ENCODE data around the gene MMP25. TPM values are rescaled to one million over a fixed set of nuclear protein-coding genes. Genes with fewer than 3 reads are reported as not detected.

The MMP25 gene
- total and polyA plus RNA-seq, 10 of the 15 experiments (the other 5 are each of a cell fraction or from before 2014, with no cell fraction given) = 0.03 to 0.36 (median 0.13) TPM; not detected in 1

- TF ChIP-seq, protein P1, sequence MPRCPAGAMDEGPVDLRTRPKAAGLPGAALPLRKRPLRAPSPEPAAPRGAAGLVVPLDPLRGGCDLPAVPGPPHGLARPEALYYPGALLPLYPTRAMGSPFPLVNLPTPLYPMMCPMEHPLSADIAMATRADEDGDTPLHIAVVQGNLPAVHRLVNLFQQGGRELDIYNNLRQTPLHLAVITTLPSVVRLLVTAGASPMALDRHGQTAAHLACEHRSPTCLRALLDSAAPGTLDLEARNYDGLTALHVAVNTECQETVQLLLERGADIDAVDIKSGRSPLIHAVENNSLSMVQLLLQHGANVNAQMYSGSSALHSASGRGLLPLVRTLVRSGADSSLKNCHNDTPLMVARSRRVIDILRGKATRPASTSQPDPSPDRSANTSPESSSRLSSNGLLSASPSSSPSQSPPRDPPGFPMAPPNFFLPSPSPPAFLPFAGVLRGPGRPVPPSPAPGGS (IDR thresholded peaks at IDR 0.05; ENCODE audit: borderline replicate concordance, insufficient read depth, low read depth, low read length, poor library complexity, severe bottlenecking) = no peak
- TF ChIP-seq MYC (IDR thresholded peaks at IDR 0.05; ENCODE audit: insufficient read depth, insufficient read length, insufficient replicate concordance, low read length, severe bottlenecking) = no peak
- no peak for TF ChIP-seq RAD21 (IDR thresholded peaks at IDR 0.05; ENCODE audit: insufficient read depth, low read depth, low read length)
- TF ChIP-seq CHD2 (IDR thresholded peaks at IDR 0.05; ENCODE audit: borderline replicate concordance, low read depth, low read length) = peak; percentile 82; the same call in 1 of the 2 replicates
- TF ChIP-seq, protein P2, sequence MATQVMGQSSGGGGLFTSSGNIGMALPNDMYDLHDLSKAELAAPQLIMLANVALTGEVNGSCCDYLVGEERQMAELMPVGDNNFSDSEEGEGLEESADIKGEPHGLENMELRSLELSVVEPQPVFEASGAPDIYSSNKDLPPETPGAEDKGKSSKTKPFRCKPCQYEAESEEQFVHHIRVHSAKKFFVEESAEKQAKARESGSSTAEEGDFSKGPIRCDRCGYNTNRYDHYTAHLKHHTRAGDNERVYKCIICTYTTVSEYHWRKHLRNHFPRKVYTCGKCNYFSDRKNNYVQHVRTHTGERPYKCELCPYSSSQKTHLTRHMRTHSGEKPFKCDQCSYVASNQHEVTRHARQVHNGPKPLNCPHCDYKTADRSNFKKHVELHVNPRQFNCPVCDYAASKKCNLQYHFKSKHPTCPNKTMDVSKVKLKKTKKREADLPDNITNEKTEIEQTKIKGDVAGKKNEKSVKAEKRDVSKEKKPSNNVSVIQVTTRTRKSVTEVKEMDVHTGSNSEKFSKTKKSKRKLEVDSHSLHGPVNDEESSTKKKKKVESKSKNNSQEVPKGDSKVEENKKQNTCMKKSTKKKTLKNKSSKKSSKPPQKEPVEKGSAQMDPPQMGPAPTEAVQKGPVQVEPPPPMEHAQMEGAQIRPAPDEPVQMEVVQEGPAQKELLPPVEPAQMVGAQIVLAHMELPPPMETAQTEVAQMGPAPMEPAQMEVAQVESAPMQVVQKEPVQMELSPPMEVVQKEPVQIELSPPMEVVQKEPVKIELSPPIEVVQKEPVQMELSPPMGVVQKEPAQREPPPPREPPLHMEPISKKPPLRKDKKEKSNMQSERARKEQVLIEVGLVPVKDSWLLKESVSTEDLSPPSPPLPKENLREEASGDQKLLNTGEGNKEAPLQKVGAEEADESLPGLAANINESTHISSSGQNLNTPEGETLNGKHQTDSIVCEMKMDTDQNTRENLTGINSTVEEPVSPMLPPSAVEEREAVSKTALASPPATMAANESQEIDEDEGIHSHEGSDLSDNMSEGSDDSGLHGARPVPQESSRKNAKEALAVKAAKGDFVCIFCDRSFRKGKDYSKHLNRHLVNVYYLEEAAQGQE (IDR thresholded peaks at IDR 0.05; ENCODE audit: low read depth, low read length) = no peak
- no peak for TF ChIP-seq SMAD1 (IDR thresholded peaks at IDR 0.05; ENCODE audit: low read depth, partially characterized antibody)
- TF ChIP-seq MTA2 (IDR thresholded peaks at IDR 0.05; ENCODE audit: low read depth) = no peak; the same call in 1 of the 2 replicates
- TF ChIP-seq SP1 (IDR thresholded peaks at IDR 0.05; ENCODE audit: low read depth, low read length) = peak; percentile 69
- TF ChIP-seq IRF4 (IDR thresholded peaks at IDR 0.05; ENCODE audit: low read depth, low read length) = 0 out of 2 replicates have a peak, but pooled peaks have one; percentile 33
- TF ChIP-seq EGR1 (IDR thresholded peaks at IDR 0.05; ENCODE audit: borderline replicate concordance in 1 of 2, low read depth in 2 of 2, low read length in 2 of 2) = no peak
- 0 out of 2 replicates have a peak, but pooled peaks have one; percentile 45 for TF ChIP-seq POLR2AphosphoS5 (IDR thresholded peaks at IDR 0.05; ENCODE audit: low read length)
- no peak for TF ChIP-seq SIN3A (IDR thresholded peaks at IDR 0.05; ENCODE audit: low read depth, low read length)
- TF ChIP-seq HSF1 (IDR thresholded peaks at IDR 0.05; ENCODE audit: low read depth, low read length) = no peak
- TF ChIP-seq, protein P3, sequence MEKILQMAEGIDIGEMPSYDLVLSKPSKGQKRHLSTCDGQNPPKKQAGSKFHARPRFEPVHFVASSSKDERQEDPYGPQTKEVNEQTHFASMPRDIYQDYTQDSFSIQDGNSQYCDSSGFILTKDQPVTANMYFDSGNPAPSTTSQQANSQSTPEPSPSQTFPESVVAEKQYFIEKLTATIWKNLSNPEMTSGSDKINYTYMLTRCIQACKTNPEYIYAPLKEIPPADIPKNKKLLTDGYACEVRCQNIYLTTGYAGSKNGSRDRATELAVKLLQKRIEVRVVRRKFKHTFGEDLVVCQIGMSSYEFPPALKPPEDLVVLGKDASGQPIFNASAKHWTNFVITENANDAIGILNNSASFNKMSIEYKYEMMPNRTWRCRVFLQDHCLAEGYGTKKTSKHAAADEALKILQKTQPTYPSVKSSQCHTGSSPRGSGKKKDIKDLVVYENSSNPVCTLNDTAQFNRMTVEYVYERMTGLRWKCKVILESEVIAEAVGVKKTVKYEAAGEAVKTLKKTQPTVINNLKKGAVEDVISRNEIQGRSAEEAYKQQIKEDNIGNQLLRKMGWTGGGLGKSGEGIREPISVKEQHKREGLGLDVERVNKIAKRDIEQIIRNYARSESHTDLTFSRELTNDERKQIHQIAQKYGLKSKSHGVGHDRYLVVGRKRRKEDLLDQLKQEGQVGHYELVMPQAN (conservative IDR thresholded peaks at IDR 0.05) = no peak
- peak; percentile 44; the same call in 1 of the 2 replicates for TF ChIP-seq TAF1 (IDR thresholded peaks at IDR 0.05; ENCODE audit: borderline replicate concordance, low read depth, low read length)
- peak; percentile 38; the same call in 1 of the 2 replicates for TF ChIP-seq EED (IDR thresholded peaks at IDR 0.05; ENCODE audit: low read depth)
- no peak for TF ChIP-seq STAT1 (conservative IDR thresholded peaks at IDR 0.05)
- no peak for TF ChIP-seq FOXK2 (IDR thresholded peaks at IDR 0.05)
Measured at GRCh38 chr16:3074860-3075522, 28.6 kb downstream of the MMP25 start (continued).
